GM18507 (cell line): ENCODE data around the gene SMURF1.

Source experiments
- DNase-seq: peaks from one replicate; pipeline ENCODE4 v3.0.0; 2011; ENCODE audit warnings: low read depth; ENCODE audit not compliant: insufficient read length; ENCODE audit errors: extremely low spot score
- FAIRE-seq: peaks from 2 replicates; lab custom pipeline; 2011; peaks lifted over from hg19 to GRCh38; lab: Jason Lieb, UNC

SMURF1 gene

DNA sequence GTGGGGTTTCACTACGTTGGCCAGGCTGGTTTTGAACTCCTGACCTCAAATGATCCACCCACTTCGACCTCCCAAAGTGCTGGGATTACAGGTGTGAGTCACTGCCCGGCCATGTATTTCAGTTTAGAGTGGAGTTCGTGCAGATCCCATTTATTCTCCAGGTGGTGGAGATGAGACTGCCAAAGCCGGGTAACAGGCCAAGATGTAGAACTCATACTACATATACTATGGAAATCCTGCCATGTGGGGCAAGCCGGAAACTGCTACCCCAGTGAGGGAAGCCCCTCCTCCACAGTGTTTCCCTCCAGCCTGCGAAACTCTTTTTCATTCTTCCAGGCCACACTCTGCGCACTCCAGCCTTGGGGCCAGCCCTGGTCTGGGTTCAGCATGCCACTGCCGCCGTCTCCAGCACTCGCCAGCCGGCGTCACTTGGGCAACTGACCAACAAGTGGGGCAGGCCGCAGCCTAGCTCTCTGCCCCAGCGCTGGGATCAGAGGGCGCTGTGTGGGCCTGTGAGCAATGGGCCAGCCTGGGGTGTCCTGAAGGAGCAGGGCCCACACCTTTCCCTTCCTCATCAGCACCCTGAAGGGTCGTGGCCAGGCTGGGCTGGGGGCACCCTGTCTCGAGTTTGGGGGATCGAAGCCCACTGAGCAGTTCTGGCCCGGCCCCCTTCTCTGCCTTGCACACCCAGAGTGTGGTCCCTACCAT, 143.6 kb downstream of the SMURF1 start:
- FAIRE-seq = no peak
- no peak for DNase-seq

DNA sequence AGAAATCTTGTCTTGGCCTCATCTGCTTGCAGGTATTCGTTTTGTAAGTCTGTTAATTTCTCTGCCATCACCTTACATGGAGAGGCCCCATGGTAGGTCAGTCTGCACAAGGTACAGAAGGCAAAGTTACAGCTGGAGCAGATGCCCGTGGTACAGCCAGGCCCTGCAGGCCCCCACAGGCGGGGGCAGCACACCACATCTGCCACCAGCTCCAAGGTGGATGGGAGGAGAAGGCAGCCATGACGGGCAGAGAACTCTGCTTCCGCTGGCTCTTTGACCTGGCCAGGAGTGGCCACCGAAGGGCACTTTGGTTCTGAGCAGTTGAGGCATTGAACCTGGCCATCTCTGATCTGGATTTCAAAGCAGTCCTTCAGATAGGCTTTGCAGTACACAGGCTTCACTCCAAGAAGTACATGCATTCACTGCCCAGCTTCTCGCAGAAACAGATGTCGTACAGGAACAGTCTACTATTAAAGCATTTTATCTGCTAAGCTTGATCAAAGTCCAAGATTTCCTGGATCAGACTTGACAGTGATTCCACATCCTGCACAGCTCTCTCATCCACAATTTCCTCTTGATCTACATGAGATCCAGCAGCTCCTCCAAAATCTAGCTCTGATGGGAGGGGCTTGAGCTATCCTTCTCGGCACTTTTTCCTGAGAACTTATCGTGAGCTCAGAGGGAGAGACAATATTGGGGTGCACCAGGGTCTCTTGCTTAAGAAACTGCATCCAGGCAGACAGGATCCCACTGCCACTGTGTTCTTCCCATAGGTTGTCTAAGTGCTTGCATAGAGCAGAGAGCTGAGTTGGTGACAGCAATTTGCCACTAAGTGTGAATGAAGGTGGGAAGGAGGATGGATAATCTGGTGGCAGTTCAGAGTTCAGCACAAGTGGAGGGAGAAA, 144.8 kb downstream of the SMURF1 start:
- DNase-seq = no peak
- FAIRE-seq = no peak

DNA sequence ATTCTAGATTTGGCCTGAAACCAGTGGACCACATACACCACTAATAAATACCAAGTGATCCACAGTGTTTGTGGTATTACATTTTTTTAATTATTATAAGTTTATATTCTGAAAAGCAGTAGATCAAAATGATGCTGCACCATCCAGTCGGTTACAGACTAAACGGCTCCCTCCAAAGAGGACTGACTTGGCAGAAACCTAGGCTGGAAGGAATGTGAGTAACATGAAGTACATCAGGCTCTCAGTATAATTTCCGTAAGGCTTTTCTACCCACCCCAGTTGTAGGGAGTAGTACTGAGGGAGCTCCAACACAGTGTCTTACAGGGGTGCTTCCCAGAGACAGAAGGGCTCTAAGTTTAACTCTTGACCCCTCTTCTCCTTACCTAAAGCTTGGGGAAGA, 146.1 kb downstream of the SMURF1 start:
- no peak for DNase-seq
- FAIRE-seq = no peak

DNA sequence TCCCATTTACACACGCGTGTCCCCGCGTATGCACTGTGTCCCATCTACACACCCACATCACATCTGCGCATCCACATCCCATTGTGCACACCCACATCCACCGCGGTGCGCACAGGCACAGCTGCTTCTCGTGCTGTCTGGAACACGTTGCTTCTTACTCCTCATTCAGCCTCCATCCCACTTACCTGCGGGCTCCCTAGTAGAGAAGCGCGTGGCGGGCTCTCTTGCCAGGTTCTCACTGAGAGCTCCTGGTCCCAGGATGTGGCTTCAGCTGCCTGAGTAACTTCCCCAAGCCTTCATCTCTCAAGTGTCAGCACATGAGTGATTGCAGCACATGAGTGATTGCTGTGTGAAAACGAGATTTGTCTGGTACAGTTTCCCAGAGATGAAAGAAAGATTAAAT, 147.8 kb downstream of the SMURF1 start:
- FAIRE-seq = peak; percentile 56
- DNase-seq = peak; percentile 33

DNA sequence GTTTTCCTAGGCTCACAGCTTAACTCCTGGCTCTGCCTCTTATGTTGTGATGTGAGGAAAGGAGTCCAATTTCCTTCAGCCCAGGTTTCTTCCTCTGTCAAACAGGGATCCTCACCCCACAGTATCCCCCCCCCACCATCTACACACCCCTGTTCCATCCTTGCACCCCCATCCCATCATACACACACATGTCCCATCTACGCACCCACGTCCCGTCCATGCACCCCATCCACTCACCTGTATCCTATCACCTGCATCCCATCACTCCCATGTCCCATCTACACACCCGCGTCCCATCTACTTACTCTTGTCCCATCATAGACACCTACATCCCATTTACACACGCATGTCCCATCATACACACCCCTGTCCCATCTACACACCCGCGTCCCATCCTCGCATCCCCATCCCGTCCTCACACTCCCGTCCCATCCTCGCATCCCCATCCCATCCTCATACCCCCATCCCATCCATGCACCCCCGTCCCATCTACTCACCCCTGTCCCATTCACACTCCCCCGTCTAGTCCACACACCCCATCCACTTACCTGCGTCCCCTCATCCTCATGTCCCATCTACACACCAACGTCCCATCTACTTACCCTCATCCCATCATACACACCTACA, 148.3 kb downstream of the SMURF1 start:
- DNase-seq (no peak), FAIRE-seq (no peak)

DNA sequence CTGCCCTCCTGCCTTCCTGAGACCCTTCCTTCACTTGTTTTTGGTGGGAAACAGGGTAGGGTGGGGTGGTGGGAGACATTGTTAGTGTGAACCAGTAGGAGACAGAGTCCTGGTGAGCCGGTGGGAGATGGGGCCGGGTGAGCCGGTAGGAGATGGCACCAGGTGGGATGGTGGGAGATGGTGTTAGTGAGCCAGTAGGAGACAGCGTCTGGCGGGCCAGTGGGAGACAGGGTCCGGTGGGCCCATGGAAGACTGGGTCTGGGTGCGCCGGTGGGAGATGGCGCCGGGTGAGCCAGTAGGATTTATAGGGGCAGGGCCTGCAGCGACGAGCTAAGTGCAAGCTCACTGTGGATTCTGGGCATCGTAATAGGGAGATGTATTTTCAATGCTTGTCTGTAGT, 148.8 kb downstream of the SMURF1 start:
- no peak for DNase-seq
- FAIRE-seq = no peak

DNA sequence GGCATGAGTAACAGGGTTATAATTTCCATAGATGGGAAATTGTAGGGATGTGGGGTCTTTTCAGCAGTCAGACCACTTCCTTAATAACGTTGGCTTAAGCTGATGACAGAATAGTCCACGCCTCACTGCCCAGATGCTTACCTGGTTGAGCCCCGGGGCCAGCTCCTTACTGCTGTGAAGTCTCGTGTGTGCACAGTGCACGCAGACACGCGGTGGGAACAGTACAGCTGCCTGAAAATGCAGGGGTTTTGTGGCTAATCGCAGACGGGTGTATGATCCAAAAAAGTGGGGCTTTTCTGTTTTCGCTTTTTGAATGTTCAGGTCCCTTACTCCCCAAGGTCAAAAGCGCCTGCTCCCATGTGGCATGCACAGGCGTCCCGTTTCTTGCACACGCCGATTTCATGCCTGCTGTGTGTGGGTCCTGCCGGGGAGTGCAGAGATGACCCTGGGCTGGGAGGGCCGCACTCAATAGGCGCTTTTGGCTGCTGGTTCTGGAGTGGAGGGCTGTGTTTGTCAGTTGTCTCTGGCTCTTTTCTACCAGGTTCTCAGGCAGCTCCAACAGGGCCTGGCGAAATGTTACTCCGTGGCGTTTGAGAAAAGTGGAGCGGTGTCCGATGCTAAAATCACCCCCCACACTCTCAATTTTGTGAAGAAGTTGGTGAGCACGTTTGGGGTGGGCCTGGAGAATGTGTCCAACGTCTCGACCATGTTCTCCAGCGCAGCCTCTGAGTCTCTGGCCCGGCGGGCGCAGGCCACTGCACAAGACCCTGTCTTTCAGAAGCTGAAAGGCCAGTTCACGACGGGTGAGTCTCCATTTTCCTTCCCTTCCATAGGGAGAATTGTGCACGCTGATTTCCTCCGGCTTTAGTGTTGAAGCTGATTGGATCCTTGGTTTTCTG, 149.6 kb downstream of the SMURF1 start:
- DNase-seq = no peak
- FAIRE-seq = no peak

DNA sequence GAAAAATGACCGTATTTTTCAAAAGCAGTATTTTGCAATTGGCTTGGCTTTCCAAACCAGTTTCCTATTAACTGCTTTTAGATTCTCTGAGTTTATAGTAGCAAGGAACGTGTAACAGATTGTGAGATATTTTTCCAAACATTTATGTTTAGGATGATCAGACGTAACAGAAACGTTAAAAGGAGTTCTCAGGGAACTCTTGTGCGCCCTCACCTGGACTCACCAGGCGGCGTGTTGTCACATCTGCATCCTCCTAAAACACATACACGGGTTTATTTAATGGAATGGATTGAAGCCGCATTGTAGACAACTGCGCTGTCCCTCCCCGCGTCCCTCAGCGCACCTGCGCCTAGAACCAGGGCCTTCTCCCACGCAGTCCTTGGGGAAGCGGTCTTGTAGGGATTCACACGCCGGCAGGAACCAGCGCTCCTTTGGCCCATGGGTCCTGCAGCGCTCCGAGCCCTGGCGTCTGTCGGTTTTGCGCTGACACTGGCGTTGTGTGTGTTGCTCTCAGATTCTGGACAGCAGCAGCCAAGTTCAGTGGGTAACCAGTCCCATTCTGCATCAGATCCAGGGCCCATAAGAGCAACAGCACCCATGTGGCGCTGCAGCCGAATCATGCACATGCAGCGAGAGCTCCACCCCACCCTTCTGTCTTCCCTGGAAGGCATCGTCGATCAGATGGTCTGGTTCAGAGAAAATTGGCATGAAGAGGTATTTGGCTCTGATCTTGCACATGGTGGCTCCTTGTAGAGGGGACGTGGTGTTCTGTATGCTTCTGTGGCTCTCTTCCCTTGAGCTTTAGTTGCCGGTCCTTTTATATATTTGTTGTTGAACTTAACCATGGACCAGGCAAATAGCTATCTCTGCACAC, 150.6 kb downstream of the SMURF1 start:
- DNase-seq = no peak

DNA sequence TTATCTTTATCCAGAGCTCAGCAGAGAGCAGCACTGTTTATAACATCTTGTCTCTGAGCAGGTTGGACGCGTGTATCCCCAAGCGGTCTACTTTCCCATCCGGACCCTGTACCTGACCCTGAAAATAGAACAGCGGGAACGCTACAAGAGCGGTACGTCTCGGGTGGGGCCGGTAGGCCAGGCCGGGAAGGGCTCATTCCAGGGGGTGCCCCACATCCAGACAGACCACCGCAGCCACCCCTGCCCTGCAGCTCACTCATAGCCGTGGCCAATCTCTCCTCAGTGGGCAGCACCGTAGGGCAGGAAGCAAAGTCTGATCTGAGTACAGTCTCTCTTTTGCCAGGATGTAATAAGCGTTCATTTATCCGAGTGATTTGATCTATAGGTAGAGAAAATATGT, 151.8 kb downstream of the SMURF1 start:
- DNase-seq (no peak), FAIRE-seq (no peak)

More for the DNA sequence above, 150.6 kb downstream of the SMURF1 start:
- FAIRE-seq = no peak

DNA sequence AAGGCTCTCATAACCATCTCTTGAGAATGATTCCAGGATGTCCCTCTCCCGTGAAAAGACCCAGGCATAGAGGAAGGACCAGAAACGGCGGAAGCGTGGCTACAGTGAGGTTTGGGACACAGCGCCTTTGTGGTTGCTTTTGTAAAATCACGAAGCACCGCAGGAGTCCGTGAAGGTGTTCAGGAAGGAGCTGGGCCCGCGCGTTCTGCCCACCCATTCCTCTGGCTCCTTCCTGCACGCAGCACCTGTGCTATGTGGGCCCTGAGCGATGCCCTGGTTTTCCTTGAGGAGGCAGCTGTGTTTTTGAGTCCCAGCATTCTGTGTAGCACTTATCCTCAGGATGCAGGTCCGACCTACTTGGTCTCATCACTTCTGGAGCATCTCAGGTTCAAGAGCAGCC, 152.8 kb downstream of the SMURF1 start:
- FAIRE-seq (no peak), DNase-seq (no peak)

DNA sequence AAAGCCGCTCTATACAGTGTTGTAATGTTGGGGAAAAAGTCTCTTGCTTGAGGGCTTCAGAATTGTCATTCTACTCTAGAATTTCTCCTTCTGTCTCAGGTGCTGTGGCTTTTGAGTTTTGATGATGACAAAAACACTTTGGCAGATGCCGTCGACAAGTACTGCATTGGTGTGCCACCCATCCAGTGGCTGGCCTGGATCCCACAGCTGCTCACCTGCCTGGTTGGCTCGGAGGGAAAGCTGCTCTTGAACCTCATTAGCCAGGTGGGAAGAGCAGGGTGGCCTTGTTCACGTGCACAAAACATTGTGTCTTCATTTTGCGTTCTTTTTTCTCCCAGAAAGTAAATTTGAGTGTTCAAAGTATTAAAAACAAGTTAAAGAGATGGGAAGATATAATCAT, 153.6 kb downstream of the SMURF1 start:
- DNase-seq (no peak), FAIRE-seq (no peak)

DNA sequence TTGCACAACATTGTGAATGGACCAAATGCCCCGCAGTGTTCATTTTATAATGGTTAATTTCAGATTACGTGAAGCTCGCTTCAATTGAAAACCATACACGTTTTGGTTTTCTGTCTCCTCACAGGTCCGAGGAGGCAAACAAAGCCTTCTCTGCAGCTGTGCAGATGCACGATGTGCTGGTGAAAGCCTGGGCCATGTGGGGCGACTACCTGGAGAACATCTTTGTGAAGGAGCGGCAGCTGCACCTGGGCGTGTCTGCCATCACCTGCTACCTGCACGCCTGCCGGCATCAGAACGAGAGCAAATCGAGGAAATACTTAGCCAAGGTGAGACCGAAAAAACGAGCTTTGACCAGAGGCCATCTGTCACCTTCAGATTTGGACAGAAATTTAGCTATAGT, 155.3 kb downstream of the SMURF1 start:
- FAIRE-seq (no peak), DNase-seq (no peak)

DNA sequence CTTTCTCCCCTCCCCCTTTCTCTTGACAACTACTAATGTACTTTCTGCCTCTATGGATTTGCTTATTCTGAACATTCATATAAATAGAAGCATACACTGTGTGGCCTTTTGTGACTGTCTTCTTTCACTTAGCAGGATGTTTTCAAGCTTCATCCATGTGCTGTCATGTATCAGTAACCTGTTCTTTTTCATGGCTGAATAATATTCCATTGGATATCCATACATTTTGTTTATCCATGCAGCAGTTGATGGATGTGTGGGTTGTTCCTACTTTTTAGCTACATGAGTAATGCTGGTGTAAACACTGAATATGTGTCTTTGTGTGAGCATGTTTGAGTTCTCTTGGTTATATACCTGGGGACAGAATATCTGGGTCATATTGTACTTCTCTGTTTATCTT, 158.0 kb downstream of the SMURF1 start:
- no peak for FAIRE-seq
- DNase-seq = no peak

DNA sequence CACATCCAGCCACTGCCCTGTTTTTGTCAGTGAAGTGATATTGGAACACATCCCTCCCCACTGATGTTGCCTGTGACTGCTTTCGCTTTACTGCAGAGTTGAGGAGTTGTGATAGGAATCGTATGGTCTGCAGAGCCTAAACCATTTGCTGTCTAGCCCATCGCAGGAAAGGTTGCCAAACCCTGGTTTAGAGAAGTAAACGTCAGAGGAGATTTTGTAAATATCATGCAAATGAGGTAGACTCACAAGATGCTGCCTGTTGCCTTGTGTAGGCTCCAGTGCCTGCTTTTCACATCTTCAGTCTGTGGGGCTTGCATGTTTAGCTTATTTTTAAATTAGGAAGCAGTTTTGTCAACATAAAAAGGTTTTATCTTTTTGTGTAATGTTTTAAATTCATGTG, 158.5 kb downstream of the SMURF1 start:
- FAIRE-seq = no peak
- no peak for DNase-seq

DNA sequence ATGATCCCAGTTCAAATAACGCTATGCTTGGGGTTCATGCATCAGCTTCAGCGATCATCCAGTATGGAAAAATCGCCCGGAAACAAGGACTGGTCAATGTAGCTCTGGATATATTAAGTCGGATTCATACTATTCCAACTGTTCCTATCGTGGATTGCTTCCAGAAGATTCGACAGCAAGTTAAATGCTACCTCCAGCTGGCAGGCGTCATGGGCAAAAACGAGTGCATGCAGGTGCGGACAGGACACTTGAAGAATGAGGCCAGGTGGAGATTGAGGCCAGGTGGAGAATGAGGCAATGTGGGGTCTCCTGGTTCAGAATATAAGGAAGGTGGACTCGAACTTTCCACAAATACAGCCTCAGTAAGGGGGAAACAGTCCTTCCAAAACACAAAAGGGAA, 159.8 kb downstream of the SMURF1 start:
- DNase-seq (no peak), FAIRE-seq (no peak)

DNA sequence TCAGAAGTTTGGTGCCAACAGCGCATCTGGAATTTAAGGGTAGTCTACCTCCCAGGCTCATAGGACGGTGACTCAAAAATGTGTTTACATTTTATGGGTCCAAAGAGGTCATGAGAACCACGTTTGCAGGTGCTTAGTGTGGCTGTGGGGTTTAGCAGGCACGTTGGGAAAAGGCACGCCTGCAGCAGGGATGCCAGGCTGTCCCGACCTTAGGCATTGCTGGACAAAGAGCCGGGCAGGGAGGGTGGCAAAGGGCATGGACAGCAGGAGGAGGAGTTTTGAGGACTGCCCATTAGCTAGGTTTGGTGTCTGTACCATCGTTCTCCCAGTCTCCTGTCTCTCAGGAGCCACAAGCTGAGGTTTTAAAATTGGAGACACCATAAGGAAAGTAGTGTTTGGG, 161.2 kb downstream of the SMURF1 start:
- no peak for DNase-seq
- no peak for FAIRE-seq

DNA sequence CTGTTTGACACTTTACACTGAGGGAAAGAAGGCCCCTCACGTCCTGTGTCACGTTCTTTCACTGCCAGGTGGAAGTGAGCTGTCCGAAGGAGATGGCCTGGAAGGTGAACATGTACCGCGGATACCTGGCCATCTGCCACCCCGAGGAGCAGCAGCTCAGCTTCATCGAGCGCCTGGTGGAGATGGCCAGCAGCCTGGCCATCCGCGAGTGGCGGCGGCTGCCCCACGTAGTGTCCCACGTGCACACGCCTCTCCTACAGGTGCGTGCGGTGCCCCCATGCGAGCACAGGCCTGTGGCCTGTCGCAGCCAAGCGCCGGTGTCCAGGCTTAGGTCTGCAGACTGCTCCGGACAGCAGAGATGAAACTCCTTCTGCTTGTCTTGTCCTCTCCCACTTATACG, 162.2 kb downstream of the SMURF1 start:
- FAIRE-seq (no peak), DNase-seq (no peak)

DNA sequence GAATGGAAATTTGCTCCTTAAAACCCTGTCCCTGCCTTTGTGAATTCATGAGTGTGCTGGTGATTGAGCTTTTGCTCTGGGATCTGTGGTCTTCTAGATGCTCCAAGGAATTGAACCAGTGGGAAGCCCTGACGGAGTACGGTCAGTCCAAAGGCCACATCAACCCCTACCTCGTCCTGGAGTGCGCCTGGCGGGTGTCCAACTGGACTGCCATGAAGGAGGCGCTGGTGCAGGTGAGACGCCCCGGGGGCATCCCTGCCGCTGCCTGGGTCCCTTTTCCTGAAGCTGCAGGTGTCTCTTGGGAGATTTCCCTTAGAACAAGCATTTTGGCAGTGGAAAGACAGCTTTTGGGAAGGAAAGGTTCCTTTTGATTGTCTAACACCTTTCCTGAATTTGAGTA, 165.2 kb downstream of the SMURF1 start:
- no peak for DNase-seq
- FAIRE-seq = no peak
